ENCODE data around the gene PRKN. TPM values are rescaled to one million over a fixed set of nuclear protein-coding genes. Genes with fewer than 3 reads are reported as not detected.

PRKN gene
- total RNA-seq, 4 donors from 2014 or later: 9.6 to 17.0 (median 11.6) TPM

DNA sequence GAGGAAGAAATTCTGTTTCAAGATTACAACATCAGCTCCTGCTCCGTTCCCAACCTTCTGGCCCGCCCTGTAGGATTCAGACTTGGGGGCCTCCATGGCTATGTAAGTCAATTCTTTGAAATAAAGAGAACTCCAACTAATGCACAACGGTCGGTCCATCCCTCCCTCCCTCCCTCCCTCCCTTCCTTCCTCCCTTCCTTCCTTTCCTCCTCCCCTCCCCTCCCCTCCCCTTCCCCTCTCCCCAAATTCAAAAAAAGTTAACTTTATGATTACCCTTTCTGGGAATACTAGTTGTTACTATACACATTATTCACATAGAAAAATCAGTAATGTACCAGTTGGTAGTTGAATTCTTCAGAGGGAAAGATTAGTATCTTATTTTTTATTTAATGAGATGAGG is 1274.0 kb downstream of the PRKN start:
- TF ChIP-seq, protein P1, sequence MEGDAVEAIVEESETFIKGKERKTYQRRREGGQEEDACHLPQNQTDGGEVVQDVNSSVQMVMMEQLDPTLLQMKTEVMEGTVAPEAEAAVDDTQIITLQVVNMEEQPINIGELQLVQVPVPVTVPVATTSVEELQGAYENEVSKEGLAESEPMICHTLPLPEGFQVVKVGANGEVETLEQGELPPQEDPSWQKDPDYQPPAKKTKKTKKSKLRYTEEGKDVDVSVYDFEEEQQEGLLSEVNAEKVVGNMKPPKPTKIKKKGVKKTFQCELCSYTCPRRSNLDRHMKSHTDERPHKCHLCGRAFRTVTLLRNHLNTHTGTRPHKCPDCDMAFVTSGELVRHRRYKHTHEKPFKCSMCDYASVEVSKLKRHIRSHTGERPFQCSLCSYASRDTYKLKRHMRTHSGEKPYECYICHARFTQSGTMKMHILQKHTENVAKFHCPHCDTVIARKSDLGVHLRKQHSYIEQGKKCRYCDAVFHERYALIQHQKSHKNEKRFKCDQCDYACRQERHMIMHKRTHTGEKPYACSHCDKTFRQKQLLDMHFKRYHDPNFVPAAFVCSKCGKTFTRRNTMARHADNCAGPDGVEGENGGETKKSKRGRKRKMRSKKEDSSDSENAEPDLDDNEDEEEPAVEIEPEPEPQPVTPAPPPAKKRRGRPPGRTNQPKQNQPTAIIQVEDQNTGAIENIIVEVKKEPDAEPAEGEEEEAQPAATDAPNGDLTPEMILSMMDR (IDR thresholded peaks at IDR 0.05; ENCODE audit: low read depth): no peak

DNA sequence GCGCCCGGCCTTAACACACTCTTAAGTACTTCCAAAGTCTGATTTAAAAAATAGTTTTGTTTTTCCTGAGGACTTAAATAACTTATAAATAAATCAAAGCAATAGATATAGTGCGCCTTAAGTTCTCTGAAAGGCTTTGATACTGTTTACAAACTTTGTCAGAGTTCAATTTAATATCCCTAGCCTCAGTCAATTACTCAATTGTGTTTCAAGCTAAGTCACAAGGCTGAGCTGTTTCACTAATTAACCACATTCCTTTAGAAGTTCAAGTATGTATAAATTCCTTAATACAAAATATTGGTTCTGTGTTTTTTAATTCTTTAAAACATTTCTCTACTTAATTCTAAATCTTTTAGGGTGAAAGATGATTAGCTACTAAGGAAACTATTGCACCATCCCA is 1275.3 kb downstream of the PRKN start:
- TF ChIP-seq, protein P1 (IDR thresholded peaks at IDR 0.05; ENCODE audit: low read depth): no peak

DNA sequence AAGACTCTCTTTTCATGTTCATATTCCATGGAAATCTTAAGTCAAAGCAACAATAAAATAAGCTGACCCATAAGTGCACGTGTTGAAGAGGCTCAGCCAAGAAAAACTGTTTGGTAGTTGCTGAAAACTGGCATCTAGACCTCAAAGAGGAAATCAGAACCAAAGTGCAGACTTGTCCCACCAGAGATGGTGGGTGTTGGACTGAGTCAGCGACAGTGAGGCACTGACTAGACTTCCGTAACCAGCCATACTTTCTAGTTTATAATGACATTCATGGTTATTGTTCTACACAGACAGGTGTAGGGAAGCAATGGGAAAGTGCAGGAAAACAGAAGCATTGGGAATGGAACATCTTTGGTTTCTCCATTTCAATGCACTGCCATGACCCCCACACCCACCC is 1278.0 kb downstream of the PRKN start:
- TF ChIP-seq, protein P1 (IDR thresholded peaks at IDR 0.05; ENCODE audit: low read depth): no peak

DNA sequence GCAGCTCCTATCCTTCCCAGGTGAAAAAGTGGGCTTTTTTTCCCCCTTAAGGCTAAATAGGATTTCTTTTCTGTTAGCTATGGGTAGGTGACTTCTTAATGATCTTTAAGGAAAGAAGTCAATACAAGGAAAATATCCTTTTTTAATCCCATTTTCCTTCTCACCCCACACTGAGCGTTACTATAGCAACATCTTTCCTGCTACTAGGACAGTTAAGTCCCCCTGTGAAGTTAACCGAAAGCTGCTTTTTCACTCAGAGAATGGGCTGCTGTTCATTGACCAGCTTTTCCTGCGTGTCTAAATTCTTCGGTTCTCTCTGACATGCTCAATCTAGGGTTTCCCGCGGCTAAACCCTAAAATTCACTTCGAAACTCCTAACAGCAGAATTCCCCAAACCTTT is 1280.6 kb downstream of the PRKN start:
- TF ChIP-seq, protein P1 (IDR thresholded peaks at IDR 0.05; ENCODE audit: low read depth): no peak

DNA sequence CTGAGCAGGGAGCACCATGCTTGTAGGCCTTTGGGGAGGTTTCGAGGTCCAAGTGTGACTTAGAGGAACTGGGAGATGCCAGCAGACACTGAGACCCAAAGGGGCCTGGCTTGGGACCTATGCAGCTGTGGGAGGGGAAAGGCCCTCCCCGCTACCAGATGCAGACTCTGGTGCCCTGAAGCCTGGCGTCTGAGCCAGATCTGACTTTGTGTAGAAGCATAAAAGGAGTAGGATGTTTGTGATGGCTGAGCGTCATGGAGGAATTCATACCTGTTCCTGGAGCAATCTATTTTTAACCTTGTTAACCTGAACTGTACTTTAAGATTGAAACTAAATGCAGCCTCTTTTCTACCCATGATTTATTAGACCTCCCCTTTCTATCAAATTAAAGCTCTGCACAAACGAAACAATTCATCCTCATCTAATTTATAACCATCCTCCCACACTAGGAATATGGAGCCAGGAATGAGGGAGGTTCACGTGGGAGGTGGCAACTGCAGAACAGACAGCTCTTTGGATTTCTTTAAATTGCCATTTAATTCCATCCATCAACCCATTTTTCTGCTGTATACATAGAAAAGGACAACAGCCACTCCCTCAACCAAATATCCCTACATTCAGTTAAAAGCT is 1281.2 kb downstream of the PRKN start:
- TF ChIP-seq, protein P1 (IDR thresholded peaks at IDR 0.05; ENCODE audit: low read depth): no peak

GRCh38 chr6:161445021-161445799 is 1282.4 kb downstream of the PRKN start:
- TF ChIP-seq, protein P1 (IDR thresholded peaks at IDR 0.05; ENCODE audit: low read depth): no peak

DNA sequence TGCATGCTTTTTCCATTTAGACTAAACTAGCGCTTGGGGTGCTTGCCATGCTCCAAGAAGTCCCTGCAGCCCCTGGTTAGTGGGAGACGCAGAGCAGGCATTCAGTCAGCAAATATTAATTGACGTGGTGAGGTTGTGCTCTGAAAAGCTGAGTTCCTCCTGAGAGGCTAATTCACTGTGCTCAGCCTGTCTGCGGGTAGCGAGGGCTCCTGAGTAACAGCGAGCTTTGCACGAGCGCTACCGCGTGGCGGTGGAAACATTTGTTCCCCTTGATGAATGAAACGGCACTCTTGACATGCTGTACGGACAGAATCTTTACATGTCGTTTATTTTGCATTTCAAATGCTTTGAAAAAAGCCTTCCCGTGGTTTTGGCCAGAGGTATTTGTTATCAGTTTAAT is 1283.1 kb downstream of the PRKN start:
- TF ChIP-seq, protein P1 (IDR thresholded peaks at IDR 0.05; ENCODE audit: low read depth): no peak
